Muscle of arm (tissue), 12 donors: ENCODE measurements around the gene A3GALT2. TPM values are rescaled to one million over a fixed set of nuclear protein-coding genes. Genes with fewer than 3 reads are reported as not detected.
"Not testable (repeated sequence)": the region's sequence is repeated elsewhere in the genome, so short reads cannot be mapped to it uniquely, and the experiment has no call there.

Experiments
- DNase-seq: peaks from one replicate; pipeline ENCODE4 v3.0.0-alpha.2; 2013
- polyA plus RNA-seq, 12 donors: library from polyadenylated mRNA; unstranded; fragments of 120-200 nt; gene quantifications; one replicate each; pipeline ENCODE4 v1.2.1, GENCODE V29; 2013; ENCODE audit not compliant: insufficient read length in 12 of 12

The A3GALT2 gene
- polyA plus RNA-seq, 12 donors: not detected

DNA sequence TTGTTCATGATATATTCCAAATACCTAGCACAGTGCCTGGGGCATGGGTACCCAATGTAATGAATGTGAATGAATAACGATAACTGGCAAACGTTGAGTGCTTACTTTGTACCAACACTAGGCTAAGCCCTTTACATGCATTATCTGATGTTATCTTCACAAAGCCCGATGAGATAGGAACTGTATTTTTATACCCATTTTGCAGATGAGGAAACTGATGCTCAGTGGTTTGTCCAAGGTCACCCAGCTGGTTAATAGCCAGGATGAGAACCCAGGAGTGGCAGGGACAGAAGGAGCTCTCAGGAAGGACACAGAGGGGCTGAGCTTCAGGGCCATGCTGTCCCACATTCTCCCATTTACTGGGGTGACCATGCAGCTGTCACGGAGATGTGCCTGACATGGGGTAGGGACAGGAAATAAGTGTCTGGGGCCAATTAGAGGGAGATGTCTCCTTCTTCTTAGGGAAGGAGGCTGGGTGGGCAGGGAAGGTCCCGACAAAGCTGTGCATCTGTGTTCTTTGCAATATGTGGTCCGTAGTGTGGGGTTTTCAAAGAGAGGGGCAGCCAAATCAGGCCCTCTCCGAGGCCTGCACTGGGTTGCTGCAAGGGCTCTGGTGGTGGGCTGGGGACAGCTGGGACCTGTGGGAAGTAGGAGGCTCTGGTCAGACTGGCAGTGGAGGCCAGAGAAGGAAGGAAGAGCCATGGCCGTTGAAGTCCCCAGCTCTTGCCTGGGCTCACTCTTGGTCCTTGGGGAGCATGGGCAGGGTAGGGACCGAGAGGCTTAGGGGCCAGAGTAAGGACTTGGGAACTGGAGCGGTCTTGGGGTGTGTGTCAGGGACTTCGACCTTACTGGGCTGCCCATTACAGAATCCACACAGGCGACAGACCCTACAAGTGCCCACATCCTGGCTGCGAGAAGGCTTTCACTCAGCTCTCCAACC lies 26.6 kb downstream of the A3GALT2 start:
- no peak for DNase-seq

- no peak for DNase-seq
Measured at GRCh38 chr1:33292726-33293340, 28.1 kb downstream of the A3GALT2 start.

- not testable (repeated sequence) for DNase-seq
Measured at GRCh38 chr1:33290615-33291014, 30.3 kb downstream of the A3GALT2 start.

DNA sequence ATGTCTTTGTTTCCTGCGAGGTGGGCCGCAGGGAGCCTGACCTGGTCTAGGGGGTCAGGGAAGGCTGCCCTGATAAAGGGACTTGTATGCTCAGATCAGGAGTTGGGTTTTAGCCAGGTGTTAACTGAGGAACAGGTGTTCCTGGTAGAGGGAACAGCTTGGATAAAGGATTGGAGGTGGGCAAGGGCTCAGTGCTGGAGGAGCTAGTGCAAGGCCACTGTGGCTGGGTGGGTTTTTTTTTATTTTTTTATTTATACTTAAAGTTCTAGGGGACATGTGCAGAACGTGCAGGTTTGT lies 31.1 kb downstream of the A3GALT2 start:
- no peak for DNase-seq

DNA sequence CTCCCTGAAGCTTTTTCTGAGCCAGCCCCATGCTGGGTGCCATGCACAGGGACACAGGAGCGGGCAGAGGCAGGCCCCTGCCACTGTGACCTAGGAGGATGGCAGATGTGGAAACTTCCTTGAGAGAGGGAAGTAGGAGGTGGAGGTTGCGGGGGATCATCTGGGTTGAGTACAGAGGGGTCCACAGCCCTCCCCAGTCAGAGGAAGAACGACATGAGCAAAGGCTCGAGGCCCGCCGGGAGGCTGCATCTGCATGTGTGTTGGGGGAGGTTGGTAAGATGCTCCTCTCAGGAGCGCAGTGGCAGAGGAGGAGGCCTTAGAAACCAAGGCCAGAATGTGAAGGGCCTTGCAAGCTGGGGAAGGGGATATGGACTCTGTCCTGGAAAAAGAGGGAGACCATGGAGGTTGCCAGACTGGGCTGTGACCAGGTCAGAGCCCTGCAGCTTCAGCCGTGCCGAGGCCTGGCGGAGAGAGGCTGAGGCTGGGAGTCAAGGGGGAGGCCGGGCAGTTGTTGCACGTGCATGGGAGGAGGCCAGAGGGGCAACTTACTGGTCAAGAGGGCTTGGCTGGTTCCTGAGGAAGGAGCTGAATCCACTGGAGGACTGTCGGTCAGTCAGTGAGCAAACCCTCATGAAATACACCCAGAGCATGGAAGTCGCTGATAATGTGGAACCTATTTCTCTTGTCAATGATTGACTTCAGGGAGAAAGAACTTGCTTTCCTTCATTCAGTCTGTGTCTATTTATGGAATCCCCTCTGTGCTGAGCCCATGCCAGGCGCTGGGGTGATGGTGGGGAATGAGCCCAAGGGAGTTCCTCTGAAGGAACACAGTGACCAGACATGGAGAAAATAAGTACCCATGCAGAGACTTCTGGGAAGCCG lies 31.7 kb downstream of the A3GALT2 start:
- no peak for DNase-seq

- no peak for DNase-seq
Measured at GRCh38 chr1:33287317-33287716, 33.6 kb downstream of the A3GALT2 start.

- no peak for DNase-seq
Measured at GRCh38 chr1:33286451-33287185, 34.3 kb downstream of the A3GALT2 start.

DNA sequence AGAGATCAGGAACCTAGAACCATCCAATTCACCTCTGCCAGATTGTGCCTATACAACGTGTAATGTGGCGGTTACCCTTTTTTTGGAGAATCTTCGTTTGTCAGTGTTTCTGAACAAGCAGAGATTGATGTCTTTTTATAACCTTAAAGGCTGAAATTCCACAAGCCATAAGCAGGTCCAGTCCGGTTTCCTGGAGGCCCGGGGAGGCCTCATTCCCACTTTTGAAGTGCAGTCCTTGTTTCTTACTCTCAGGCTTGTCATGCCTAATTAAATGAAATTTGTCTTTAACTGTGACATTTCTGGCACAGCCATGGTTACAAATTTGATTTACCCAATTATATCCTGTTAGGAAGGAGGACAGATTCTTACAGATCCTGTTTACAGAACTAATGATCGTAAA lies 36.8 kb downstream of the A3GALT2 start:
- no peak for DNase-seq

DNA sequence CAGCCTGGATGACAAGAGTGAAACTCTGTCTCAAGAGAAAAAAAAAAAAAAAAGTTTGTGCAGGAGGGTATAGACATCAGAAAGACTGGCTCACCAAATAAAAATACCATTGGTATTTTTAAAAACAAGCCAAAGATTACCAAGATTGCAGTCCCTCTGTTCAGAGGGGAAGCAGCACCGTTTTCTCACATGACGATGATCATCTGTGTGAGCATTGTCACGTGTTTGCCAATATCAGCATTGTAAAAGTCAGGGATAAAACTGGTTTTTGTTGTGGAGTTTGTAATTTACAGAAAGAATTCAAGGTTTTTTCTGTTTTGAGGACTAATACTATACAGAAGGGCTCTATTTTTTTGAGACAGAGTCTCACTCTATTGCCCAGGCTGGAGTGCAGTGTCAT lies 38.1 kb downstream of the A3GALT2 start:
- no peak for DNase-seq

- no peak for DNase-seq
Measured at GRCh38 chr1:33281554-33282303, 39.2 kb downstream of the A3GALT2 start.

GRCh38 chr1:33280091-33280661 lies 40.7 kb downstream of the A3GALT2 start:
- no peak for DNase-seq

DNA sequence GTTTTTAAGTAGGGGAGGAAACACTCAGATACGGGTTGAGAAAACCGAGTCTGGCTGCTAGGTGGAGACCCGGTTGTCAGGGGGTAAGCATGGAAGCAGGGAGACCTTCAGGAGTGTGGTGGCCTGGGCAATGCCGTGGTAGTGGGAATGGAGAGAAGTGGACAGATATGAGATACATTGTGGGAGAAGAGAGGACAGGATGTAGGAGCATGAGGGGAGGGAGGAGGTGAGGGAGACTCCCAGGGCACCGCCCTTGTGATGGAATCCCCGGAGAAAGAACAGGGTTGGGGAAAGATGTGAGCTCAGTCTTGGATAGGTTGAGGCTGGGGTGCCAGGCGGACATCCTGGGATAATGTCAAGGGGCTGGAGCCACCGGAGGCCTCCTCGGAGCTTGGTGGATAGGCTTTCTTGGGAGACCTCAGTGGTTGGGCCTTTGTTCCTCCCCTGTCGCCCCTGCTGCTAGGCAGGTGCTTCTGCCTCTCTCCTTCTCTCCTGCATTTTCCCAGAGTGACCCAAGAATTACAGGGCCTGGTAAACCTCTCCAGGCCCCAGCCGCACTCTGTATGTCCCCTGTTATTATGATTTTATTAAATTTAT lies 43.3 kb downstream of the A3GALT2 start:
- DNase-seq: no peak

GRCh38 chr1:33276573-33277298 lies 44.2 kb downstream of the A3GALT2 start:
- DNase-seq: no peak

GRCh38 chr1:33275706-33276572 lies 45.0 kb downstream of the A3GALT2 start:
- DNase-seq: no peak

GRCh38 chr1:33275195-33275594 lies 45.7 kb downstream of the A3GALT2 start:
- DNase-seq: no peak

GRCh38 chr1:33274446-33274845 lies 46.5 kb downstream of the A3GALT2 start:
- no peak for DNase-seq

- DNase-seq: no peak
Measured at GRCh38 chr1:33273961-33274371, 46.9 kb downstream of the A3GALT2 start.

DNA sequence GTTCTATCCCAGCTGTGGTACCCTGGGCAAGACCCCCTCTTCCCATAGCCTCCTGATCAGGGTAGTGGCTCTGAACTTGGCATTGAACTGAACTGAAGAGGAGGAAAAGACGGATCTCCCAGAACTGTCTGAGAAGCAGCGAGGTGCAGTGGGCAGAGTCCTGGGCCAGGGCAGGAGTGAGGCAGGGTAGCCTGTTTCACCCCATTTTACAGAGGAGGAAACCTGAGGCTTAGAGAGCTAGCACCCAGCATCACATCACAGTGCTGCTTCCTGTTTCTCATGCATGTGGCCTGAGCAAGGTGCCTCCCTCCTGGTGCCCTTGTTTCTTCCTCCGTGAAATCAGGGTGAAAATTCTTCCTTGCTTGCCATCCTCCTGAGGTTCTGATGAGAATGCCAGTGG lies 47.5 kb downstream of the A3GALT2 start:
- DNase-seq: no peak
